B cell (primary cell): ENCODE measurements around the gene DYNLL1.

Experiments
- CTCF ChIP-seq: fragments of 200-600 bp; IDR thresholded peaks from one replicate; pipeline ENCODE4 v1.8.0; 2022; ENCODE audit warnings: antibody characterized with exemption, mild to moderate bottlenecking
- EZH2 ChIP-seq: IDR thresholded peaks from 2 replicates; pipeline ENCODE4 v1.6.1; 2012; ENCODE audit warnings: borderline replicate concordance, low read depth, mild to moderate bottlenecking, moderate library complexity, low read length; ENCODE audit not compliant: insufficient read depth, poor library complexity, severe bottlenecking

- TF ChIP-seq CTCF = no peak
- no peak for TF ChIP-seq EZH2
Measured at GRCh38 chr12:120479458-120479857, 16.5 kb upstream of the DYNLL1 start.
